Left cardiac atrium (tissue), 4 donors: ENCODE data around the gene BICC1. TPM values are rescaled to one million over a fixed set of nuclear protein-coding genes. Genes with fewer than 3 reads are reported as not detected.

Source experiments
- ATAC-seq, 2 donors: fragments of 200-7000 bp; cut with Tn5 transposase; one replicate each; pipeline ENCODE4 v1.9.1; 2020; ENCODE audit warnings: mild to moderate bottlenecking in 2 of 2, moderate library complexity in 2 of 2
- DNase-seq: peaks from one replicate; pipeline ENCODE4 v3.0.0-alpha.2; 2020
- intact Hi-C, 2 donors: fragments of 100-400 bp; cut with DNase I; formaldehyde crosslinking; loops; one replicate each; pipeline versions ENCODE4 v1.14.1 to v1.15.1; 2022 to 2023
- total RNA-seq, 2 donors: library from RNA; stranded (reverse); fragmentation: NEBNext Ultra II Directional; extraction: Animal tissue kit (Norgen Biotek cat#: 25700); gene quantifications; one replicate each; pipeline ENCODE4 v1.2.1, GENCODE V29; 2021
- donor health status: DM: no; HTN: yes; CAD: no.
- donor health status: DM: no; HTN: yes; CAD: no; lungs with severe emphysema.
- donor health status: DM: yes; HTN: yes; CAD: no.
- donor health status: Dilated cardiomyopathy.

The BICC1 gene
- total RNA-seq, 2 donors from 2014 or later = 13.0 to 14.2 TPM

DNA sequence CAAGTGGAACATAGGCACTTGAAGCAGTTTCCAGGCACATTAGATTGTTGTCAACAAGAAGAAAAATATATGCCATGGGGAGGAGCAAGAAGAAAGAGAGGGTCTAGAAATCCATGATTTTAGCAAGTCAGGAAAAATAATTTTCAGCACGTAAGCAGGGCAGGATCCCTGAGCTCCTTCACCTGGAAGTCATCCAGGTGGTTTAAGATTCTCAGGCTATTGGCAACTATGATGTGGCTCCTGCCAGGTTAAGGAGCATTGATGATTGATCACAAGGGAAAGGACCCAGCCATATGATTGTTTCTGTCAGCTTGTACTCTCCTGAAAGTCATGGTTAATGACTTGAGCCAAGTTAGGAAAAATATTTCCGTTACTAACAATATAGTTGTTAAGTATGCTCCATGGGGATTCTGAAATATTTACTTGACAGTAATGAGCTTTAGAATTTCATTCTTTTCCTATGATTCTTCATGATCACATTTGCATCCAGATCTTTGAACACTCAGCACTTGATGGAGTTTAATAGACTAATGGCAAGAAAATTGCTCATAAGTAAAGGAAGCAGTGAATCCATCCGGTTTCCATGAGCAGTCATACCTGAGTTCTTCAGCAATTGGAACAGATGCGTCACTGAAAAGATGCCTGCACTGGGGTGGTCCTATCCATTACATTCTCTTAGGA, 209.1 kb downstream of the BICC1 start:
- ATAC-seq (no peak), DNase-seq (no peak)
- intact Hi-C loops = no loop called here

DNA sequence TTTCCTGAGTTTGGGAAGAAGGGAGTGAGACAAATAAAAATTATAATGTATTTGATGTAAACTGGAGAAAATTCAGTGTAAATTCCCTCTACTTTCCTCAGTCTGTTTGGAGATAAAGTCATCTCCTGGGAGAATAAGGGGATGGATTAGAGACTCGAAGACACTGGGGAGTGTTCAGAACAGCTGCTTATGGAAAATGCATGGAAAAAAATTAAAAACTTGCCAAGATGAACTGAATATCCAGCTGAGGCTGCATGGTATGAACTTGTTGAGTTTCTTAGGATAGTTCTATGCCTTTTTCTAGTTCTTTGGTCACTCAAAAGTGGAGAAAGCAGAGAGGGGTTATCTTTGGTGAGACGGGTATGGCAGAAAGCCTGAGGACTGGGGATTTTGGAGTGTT, 210.5 kb downstream of the BICC1 start:
- DNase-seq = no peak
- intact Hi-C loops = no loop called here

DNA sequence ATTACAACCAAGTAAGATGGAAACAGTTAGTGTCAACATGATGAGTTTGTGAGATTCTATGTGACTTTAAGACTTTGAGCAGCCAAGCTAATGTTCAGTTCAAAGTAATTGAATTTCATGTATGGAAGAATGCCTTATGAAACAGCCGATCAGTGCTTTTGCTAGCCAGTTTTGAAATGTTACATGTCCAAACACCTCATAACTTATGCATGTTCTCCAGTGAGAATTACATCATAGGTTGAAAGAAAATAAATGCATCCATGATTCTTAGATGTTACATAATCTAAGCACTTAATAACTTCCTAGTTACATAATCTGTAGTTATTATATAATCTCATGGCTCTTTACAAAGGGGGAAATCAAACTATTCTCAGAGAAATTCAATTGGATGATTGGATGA, 211.3 kb downstream of the BICC1 start:
- ATAC-seq = no peak
- intact Hi-C loops = no loop called here
- DNase-seq = no peak

More for the DNA sequence above, 210.5 kb downstream of the BICC1 start:
- ATAC-seq = no peak

DNA sequence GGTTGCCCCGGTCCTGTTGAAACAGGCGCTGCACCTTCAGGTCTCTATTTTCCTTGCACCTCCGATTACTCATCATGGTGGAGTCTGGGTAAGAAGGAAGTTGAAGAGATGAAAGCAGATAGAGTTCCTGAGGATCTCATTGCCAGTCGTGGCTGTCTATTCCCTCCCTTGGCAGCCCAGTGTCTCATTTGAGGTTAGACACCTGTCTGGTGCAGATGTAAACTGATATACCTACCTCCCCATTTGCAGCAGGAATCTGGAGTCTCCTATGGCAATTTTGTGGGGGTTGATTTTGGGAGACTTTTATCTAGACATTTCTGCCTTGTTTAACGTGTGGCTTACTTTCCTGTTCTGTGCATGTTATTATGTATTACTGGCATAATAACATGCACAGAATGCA, 212.1 kb downstream of the BICC1 start:
- ATAC-seq (no peak), DNase-seq (no peak)
- intact Hi-C loops = no loop called here

DNA sequence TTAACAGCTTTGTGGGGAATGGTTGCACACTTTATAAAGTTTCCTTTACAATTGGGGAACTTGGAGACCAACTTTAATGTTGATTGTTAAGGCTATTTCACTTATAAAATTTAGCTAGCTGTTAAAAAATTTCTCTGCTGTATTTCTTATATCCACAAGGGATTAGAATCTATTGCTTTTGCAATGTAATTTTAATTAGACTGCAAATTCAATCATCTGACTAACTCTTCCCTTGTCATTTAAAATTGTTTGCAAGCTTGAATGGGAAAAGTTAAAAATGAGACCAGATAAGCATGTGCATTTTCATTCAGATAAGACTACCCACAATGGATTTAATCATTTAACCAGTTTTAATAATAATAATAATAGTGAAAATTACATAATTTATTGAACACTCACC, 213.2 kb downstream of the BICC1 start:
- ATAC-seq = no peak
- intact Hi-C loops = no loop called here
- no peak for DNase-seq

DNA sequence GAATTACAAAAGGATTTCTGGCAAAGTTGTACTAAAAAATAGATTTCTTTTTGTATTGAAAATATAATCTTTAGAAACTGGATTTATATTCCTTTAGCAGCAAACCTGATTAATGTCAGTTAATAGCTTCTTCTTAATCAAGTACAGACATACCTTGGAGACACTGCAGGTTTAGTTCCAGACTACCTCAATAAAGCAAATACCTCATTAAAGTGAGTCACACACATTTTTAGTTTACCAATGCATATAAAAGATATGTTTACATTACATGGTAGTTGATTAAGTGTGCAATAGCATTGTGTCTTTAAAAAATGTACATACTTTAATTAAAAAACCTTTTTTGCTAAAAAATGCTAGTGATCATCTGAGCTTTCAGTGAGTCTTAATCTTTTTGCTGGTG, 215.0 kb downstream of the BICC1 start:
- DNase-seq = no peak
- intact Hi-C loops = no loop called here
- ATAC-seq = no peak

DNA sequence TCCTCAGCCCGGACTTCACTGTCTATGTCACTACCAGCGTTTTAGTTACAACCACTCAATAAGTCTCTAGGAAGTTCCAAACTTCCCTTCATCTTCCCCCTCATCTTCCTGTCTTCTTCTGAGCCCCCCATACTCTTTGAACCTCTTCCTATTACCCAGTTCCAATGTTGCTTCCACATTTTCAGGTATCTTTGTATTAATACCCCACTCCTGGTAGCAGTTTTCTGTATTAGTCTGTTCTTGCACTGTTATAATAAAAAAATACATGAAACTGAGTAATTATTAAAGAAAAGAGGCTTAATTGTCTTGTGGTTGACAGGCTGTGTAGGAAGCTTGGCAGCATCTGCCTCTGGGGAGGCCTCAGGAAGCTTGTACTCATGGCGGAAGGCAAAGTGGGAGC, 218.6 kb downstream of the BICC1 start:
- ATAC-seq = no peak
- DNase-seq = no peak
- intact Hi-C loops = no loop called here

DNA sequence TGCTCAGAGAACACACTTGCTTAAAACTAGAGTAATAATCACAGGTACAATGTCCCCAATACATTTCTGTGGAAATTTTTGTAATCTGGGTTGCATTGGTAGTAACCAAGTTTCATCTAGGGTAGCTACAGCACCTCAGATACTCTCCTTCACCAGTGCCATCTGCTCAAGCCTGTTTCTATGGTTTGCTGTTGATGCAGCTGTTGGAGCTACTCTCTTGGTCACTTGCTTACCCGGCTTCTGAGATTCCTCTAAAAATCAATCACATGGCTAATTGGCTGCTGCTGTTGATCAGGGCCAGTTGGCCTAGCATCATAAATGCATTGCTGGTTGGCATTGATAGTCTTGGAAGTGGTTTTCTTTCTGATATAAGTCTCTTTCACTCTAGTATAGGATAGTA, 220.8 kb downstream of the BICC1 start:
- ATAC-seq (no peak), DNase-seq (no peak)
- intact Hi-C loops = no loop called here

DNA sequence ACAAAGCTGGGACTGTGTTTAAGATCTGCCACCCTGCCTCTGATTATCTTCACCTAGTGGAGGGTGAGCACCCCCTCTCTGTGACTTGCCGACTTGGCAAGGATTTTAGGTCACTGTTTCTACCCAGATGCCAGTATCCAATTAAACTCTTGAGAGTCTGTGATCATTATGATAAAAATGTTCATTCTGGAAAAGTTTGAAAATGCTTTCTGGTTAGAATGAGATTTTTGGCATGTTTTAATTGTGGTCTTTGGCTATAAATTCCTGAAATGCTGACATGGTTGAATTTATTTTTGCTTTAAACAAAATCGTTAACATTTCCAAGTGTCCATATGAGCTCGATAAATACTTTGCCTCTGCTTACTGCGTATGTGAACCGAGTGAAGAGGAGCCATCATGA, 221.4 kb downstream of the BICC1 start:
- intact Hi-C loops = no loop called here
- DNase-seq = no peak
- ATAC-seq = no peak

DNA sequence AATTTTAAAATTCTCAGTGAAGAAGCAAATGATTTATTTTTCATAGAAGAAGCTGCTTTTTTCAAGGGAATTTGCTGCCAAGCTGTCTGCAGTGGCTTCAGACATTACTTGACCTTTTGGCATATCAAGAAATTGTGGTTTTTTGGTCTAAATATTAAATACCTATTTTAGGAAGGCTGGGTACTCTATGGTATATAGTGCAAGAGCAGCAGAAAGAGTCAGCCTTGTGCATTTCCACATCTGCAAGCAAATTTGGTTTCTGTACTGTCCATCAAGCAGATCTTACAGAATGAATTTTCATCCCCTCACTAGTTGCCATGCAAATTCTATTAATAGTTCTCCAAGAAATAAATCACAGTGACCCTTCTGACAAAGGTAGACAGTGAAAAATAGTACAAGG, 222.0 kb downstream of the BICC1 start:
- intact Hi-C loops = no loop called here
- ATAC-seq = peak; percentile 15 to 16
- no peak for DNase-seq

DNA sequence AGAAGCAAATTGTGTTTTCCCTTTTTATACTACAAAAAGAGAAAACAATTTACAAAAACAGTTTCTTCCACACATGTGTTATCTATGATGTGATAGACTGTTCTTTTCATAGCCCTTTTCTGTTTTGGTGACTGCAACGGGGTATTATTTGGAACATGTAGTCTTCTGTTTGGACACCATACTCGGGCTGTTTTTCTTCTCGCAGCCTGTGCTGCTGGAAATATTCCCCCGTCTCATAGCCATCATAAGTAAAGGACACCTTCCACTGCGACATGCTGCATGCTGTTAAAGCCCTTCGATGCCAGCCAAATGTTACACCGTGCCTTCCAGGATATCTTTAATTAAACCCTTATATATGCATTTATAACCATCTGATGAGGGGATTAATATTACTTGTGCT, 222.4 kb downstream of the BICC1 start:
- no peak for DNase-seq
- peak; percentile 50 for ATAC-seq
- intact Hi-C loops = no loop called here

DNA sequence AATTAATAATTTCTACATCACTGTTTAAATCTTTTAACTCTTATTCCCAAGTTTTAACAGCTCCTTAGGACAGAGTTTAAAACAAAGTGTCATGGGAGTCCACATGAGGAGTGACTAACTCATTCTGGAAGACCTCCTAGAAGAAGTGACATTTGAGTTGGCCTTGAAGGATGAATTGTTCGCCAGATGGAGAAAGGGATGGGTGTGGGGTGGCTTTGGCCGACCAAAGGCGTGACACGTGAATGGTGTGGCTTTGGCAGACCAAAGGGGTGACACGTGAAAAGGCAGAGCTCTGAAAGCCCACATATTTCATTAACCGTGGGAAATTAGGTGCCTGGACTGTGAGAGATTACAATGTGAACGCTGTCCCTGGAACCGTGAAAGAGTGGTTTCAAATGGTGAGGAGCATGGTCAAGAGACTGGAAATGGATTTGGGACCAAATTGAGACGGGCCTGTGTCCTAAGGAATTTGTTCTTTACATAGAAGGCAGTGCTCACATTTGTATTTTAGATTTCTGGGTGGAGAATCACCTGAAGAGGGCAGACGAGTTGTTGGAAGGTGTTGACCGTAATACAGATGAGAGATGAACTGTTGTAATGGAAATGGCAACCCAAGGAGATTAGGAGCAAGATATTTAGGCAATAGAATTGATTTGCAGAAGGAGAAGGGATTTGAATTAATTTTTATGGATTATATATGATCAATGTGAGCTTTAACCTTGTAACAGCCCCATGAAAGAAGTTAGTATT, 228.1 kb downstream of the BICC1 start:
- DNase-seq (no peak), ATAC-seq (no peak)
- intact Hi-C loops = no loop called here

DNA sequence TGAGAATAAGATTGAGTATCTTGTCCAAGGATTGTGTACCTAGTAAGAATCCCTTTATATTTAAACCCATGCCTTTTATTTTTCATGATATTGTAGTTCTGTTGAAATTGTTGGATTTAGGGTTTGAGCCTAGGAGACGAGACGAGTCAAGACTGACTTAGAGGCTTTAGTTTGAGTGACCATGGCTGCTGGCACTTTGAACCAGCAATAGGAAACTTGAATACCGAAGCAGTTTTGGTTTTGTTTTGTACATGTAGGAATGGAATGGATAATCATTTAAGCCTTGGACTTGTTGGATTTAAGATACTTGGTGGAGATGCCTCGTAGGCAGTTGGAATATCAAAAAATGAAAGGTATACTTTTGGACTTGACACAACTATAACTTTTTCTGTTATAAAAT, 229.0 kb downstream of the BICC1 start:
- ATAC-seq (no peak), DNase-seq (no peak)
- intact Hi-C loops = no loop called here

DNA sequence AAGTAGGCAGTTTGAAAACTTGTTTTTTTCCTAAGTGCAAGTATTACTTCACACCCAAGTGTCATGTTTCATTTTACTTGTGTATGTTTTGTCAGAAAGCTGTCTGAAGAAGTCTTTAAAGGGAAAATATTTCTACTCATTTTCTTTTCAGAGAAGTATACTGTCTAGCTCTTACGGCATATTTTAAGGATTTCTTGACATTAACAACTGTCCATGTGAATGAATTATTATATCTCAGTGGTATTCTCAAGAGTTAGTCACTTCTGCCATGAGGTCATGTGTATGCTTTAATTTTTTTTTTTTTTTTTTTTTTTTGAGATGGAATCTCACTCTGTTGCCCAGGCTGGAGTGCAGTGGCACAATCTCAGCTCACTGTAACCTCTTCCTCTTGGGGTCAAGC, 229.5 kb downstream of the BICC1 start:
- DNase-seq (no peak), ATAC-seq (no peak)
- intact Hi-C loops = no loop called here

DNA sequence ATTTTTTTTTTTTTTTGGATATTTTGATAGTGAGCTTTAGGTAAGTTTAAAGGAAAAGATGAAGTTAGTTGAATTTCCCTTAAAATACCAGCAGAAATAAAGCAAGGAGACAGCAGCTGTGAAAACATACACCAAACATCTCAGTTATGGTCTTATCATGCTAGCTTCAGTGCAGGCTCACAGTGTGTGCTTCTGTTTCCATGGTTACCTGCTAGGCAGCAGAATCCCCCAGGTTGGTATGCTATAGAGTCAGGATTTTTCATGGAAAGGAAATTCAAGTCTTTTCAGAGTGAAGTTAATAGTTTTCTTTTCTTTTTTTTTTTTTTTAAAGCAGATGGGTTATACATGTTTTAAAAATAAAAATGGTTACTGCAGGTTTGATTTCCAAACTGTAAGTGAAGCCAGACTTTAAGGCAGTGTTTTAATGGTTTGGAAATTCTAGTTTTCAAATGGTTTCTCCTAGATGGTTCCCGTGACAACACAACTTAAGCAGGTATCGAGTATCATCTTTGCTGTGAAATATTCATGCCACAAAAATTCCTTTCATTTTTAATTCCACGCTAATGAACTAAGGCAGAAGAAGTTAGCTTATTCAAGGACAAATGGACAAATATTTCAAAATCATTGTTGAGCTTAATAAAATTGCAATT, 230.9 kb downstream of the BICC1 start:
- no peak for DNase-seq
- ATAC-seq = peak in 1 of 2 donors; percentile 83
- intact Hi-C loops = no loop called here

DNA sequence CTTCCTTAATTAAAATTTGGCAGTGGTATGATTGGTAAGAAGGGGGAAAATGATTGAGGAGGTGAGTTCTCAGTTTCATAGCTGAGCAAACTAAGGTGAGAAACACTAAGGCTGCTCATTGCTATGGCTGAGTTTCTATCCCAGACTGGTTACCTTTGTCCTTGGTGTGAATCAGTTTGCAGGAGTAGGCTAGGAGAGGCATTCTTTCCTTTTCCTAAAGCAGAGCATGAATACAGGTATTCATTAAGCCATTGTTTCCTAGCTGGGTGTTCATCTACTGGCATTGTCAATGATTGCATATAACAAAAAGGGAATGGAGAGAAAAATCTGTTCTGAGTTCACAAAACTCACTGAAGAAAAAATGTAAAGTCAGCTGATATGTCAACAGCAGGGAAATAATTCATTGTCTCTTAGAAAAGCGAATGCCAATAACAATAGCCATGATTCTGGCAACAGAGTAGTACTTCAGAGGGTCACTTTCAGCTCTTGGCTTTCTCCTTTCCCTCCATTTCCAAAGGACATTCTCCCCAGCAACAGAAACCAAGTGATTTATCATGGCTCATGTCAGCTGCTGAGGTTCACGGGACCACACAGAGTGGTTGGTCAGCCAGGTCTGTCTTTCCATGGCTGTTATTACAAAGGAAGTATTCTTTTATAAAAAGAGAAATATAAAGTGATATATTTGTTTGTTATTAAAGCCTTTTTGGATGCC, 234.0 kb downstream of the BICC1 start:
- ATAC-seq (peak in 1 of 2 donors; percentile 34), DNase-seq (no peak)
- intact Hi-C loops = no loop called here

DNA sequence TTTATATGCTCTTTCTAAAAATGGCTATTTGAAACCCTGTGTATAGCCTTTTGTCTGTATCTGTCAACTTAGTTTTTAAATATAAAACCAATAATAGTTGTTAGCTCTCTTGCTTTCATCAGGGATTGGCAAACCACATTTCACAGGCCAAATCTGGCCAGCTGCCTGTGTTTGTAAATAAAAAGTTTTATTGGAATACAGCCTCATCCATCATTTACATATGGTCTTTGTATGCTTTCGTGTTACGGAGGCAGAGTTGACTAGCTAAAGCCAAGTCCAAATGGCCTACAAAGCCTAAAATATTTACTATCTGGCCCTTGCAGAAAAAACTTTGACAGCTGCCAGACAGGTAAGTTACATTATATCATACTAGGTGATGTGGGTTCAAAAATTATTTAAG, 235.0 kb downstream of the BICC1 start:
- ATAC-seq = no peak
- no peak for DNase-seq
- intact Hi-C loops = no loop called here

DNA sequence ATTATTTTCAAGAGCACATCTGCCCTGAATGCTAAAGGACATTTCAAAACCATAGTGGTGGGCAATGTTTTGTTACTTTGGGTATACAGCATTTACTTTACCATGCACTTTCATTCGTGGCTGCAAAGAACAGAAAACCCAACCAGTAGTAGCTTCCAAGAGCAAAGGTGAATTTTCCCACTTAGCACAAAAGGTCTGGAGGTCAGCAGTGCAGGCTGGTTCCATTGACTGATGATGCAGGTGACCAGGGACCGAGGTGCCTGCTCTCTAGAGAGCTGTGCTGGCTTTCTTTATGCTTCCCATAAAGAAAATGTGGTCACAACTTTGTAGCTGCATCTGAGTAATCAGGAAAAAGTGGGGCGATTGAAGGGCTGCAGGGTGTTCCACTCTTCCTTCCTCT, 240.0 kb downstream of the BICC1 start:
- intact Hi-C loops = no loop called here
- DNase-seq (no peak), ATAC-seq (no peak)

DNA sequence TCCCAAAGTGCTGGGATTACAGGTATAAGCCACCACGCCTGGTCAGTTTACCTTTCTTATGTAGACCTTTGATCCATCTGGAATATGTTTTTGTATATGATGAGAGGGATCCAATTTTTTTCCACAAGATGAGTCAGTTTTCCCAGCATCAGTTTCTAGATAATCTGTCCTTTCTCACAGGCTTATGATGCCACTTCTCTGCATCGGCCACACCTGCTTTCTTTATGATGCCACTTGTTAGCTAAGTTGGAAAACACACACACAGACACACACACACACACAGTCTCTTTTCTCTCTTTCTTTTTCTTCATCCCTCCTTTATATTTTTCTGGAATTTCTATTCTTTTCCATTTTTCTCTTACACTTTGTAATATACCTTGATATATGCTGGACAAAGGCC, 240.8 kb downstream of the BICC1 start:
- intact Hi-C loops = no loop called here
- ATAC-seq (no peak), DNase-seq (no peak)
